Common myeloid progenitor, CD34-positive (primary cell): ENCODE data around the gene TAS2R60.

Experiments
- CTCF ChIA-PET: fragments of 350-600 bp; sonication (Branson Sonifier 250); formaldehyde crosslinking; loops from one replicate; lab custom pipeline; 2021; ENCODE audit warnings: antibody characterized with exemption; lab: Charles Lee
- POLR2A ChIA-PET: fragments of 350-600 bp; sonication (Branson Sonifier 250); formaldehyde crosslinking; loops from one replicate; lab custom pipeline; 2021; ENCODE audit warnings: antibody characterized with exemption; lab: Charles Lee
- DNase-seq, 3 donors: peaks; one replicate each; pipeline versions ENCODE4 v3.0.0 to v3.0.0-alpha.2; 2013
- H3K27ac ChIP-seq, 2 experiments: 1 replicate in 1 of 2; 2 replicates in 1 of 2; pipeline ENCODE4 v1.7.0; 2013; ENCODE audit warnings: inconsistent platforms in 2 of 2, low read length in 2 of 2, mild to moderate bottlenecking in 2 of 2, low read depth in 1 of 2, moderate library complexity in 1 of 2; ENCODE audit not compliant: severe bottlenecking in 2 of 2, insufficient read depth in 1 of 2, poor library complexity in 1 of 2
- H3K27me3 ChIP-seq, 5 experiments: replicated peaks in 2 of 5; 1 replicate in 3 of 5; 2 replicates in 2 of 5; pipeline versions ENCODE4 v1.6.1 to v1.7.0; 2013; ENCODE audit warnings: low read length in 4 of 5, mild to moderate bottlenecking in 2 of 5, moderate library complexity in 2 of 5, inconsistent platforms in 1 of 5; ENCODE audit not compliant: insufficient read depth in 5 of 5, control insufficient read depth in 4 of 5
- H3K36me3 ChIP-seq, 4 experiments: 1 replicate in 2 of 4; 2 replicates in 2 of 4; pipeline versions ENCODE4 v1.6.1 to v1.7.0; 2013; ENCODE audit warnings: low read length in 3 of 4, control low read depth in 1 of 4, mild to moderate bottlenecking in 1 of 4; ENCODE audit not compliant: control insufficient read depth in 4 of 4, insufficient read depth in 4 of 4
- H3K4me1 ChIP-seq, 4 experiments: 1 replicate in 3 of 4; 2 replicates in 1 of 4; pipeline versions ENCODE4 v1.6.1 to v1.7.1; 2013; ENCODE audit warnings: low read length in 3 of 4, mild to moderate bottlenecking in 3 of 4, control low read depth in 1 of 4, inconsistent platforms in 1 of 4, moderate library complexity in 1 of 4; ENCODE audit not compliant: control insufficient read depth in 4 of 4, insufficient read depth in 4 of 4; ENCODE audit errors: control extremely low read depth in 1 of 4
- H3K4me3 ChIP-seq, 7 experiments: 1 replicate in 4 of 7; 2 replicates in 3 of 7; pipeline versions ENCODE4 v1.5.1 to v1.7.0; 2013; ENCODE audit warnings: mild to moderate bottlenecking in 7 of 7, low read length in 6 of 7, moderate library complexity in 6 of 7, inconsistent platforms in 2 of 7, low read depth in 2 of 7, control low read depth in 1 of 7; ENCODE audit not compliant: insufficient read depth in 4 of 7, control insufficient read depth in 1 of 7; ENCODE audit errors: extremely low read depth in 1 of 7
- H3K9me3 ChIP-seq, 5 experiments: 1 replicate in 4 of 5; 2 replicates in 1 of 5; pipeline versions ENCODE4 v1.6.1 to v1.7.1; 2013; ENCODE audit warnings: low read length in 4 of 5, mild to moderate bottlenecking in 2 of 5, inconsistent platforms in 1 of 5, low read depth in 1 of 5, moderate library complexity in 1 of 5; ENCODE audit not compliant: control insufficient read depth in 4 of 5, insufficient read depth in 2 of 5; ENCODE audit errors: control extremely low read depth in 1 of 5
- WGBS: methylation state at CpG from one replicate; pipeline ENCODE4 v1.1.5; 2013; ENCODE audit not compliant: insufficient coverage; 5-methylcytosine and 5-hydroxymethylcytosine counted together

Gene TAS2R60

DNA sequence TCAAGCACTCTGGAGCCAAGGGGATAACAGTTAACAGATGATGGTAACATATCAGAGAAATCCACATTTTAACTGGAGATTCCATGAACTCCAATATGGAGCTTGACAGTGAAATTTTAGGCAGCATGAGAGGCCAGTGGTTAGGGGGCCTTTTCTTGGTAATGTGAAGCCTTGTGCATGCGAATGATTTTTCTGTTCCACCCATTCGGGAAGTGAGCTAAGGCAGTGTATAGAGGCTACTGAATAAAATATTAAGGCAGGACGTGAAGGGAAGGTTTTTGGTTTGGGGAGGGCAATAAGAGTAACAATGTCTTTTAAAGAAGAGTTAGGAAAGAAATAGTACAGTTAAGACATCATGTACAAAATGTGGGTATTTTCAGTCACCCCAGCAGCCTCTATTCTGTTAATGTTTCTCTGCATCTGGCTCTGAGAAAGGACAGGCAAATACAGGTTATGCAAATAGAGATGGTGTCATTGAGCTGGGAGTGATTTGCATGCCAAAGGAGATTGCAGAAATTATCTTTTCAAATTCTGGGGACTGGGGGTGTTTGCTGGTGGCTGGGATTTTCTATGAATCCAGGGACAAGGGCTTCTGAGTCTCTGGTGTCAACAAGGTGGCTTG is 6.8 kb upstream of the TAS2R60 start:
- DNase-seq = no peak
- H3K27me3 ChIP-seq = no peaks in the 10 kb centered on the region
- ChIA-PET CTCF (interaction anchor here (1.5 to 1.6 kb wide), 2 partner anchors 13 to 196 kb away, joined by 3 to 5 read pairs; no protein-coding TSS in a partner anchor), POLR2A (no interaction called here)
- H3K4me1 ChIP-seq = peaks cover 0 to 20% (median 13%) of the 10 kb centered on the region in 4 experiments
- 100% methylated on average over 2 of the region's 3 CpGs for WGBS
- H3K36me3 ChIP-seq = peaks cover 0 to 2% (median 0%) of the 10 kb centered on the region in 4 experiments
- H3K9me3 ChIP-seq = no peaks in the 10 kb centered on the region
- H3K4me3 ChIP-seq = no peak overlapping the region
- no peak overlapping the region for H3K27ac ChIP-seq

DNA sequence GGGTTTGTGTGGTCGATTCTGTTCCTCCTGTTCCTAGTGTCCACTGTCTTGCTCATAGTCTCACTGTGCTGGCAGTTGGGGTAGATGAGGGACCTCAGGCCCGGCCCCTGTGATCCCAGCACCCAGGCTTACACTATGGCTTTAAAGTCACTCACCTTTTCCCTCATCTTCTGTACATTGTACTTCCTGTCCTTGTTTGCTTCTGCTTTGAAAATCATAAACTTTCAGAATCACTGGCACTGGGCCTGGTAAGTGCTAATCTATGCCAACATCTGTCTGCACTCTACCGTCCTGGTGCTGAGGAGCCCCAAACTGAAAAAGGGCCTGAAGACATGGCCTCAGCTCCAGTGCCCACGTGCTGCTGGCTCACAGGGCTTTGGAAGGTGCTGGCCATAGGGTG is 5.7 kb upstream of the TAS2R60 start:
- CTCF ChIA-PET = interaction anchor here (1.0 to 1.5 kb wide), 2 partner anchors 14 to 197 kb away, joined by 3 to 5 read pairs; no protein-coding TSS in a partner anchor
- H3K27me3 ChIP-seq = no peaks in the 10 kb centered on the region
- H3K27ac ChIP-seq = peak overlapping the region in 1 of 2 experiments; percentile 50
- WGBS = 5% methylated on average over 4 of the region's 4 CpGs
- no peaks in the 10 kb centered on the region for H3K9me3 ChIP-seq
- H3K4me1 ChIP-seq = peaks cover 0 to 20% (median 13%) of the 10 kb centered on the region in 4 experiments
- DNase-seq = peak; percentile 53 to 94 (median 89)
- H3K36me3 ChIP-seq = peaks cover 0 to 2% (median 0%) of the 10 kb centered on the region in 4 experiments
- POLR2A ChIA-PET = no interaction called here
- peak overlapping the region in 1 of 7 experiments; percentile 43 for H3K4me3 ChIP-seq

- 100% methylated on average over 1 of the region's 2 CpGs for WGBS
- H3K4me1 ChIP-seq = peaks cover 0 to 20% (median 13%) of the 10 kb centered on the region in 4 experiments
- no peak overlapping the region for H3K27ac ChIP-seq
- DNase-seq = peak in 1 of 3 donors; percentile 18
- H3K36me3 ChIP-seq = no peaks in the 10 kb centered on the region
- ChIA-PET CTCF (interaction anchor here (0.9 to 1.5 kb wide), 4 partner anchors 8 to 46 kb away, joined by 3 to 4 read pairs (median 3); no protein-coding TSS in a partner anchor), POLR2A (no interaction called here)
- H3K9me3 ChIP-seq = no peaks in the 10 kb centered on the region
- H3K27me3 ChIP-seq = no peaks in the 10 kb centered on the region
- no peak overlapping the region for H3K4me3 ChIP-seq
Measured at GRCh38 chr7:143439866-143440265, 3.4 kb upstream of the TAS2R60 start.

GRCh38 chr7:143444063-143444782 is 970 bp downstream of the TAS2R60 start:
- CTCF ChIA-PET = interaction anchor here (1.5 kb wide), 1 partner anchor 10 kb away, joined by 3 read pairs; no protein-coding TSS in a partner anchor
- POLR2A ChIA-PET = no interaction called here

DNA sequence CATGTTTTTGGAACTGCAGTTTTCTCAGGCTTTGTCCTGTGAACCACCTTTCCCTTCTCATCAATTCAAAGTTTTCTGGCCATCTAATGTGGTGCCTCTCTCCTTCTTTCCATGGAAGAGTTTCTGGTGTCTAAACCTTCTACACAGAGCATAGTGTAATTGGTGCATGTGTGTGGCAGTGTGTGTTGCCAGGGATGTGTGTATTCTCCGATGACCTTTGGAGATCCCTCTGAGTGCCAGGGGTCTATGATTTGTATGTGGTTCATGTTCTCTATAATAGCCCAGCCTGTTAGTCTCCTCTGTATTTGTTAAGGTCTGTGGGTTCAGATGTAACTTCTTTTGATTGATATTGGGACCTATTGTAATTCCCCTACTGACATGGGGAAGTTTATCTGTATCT is 1.5 kb downstream of the TAS2R60 start:
- Histone ChIP-seq H3K36me3 (no peaks in the 10 kb centered on the region), H3K27ac (no peak overlapping the region), H3K4me1 (no peaks in the 10 kb centered on the region), H3K27me3 (no peaks in the 10 kb centered on the region), H3K9me3 (no peaks in the 10 kb centered on the region), H3K4me3 (no peak overlapping the region)
- CTCF ChIA-PET = interaction anchor here (1.5 kb wide), 1 partner anchor 9 kb away, joined by 3 read pairs; no protein-coding TSS in a partner anchor
- POLR2A ChIA-PET = no interaction called here
- no peak for DNase-seq
- no CpG with 5 or more reads among the region's 1 CpG for WGBS

More at GRCh38 chr7:143444063-143444782, 970 bp downstream of the TAS2R60 start:
- H3K27me3 ChIP-seq = no peaks in the 10 kb centered on the region
- no peaks in the 10 kb centered on the region for H3K36me3 ChIP-seq
- no peak overlapping the region for H3K27ac ChIP-seq
- 97% methylated on average over 3 of the region's 6 CpGs for WGBS
- H3K4me3 ChIP-seq = no peak overlapping the region
- no peak for DNase-seq
- H3K4me1 ChIP-seq = no peaks in the 10 kb centered on the region
- H3K9me3 ChIP-seq = no peaks in the 10 kb centered on the region

- H3K9me3 ChIP-seq = no peaks in the 10 kb centered on the region
- no peaks in the 10 kb centered on the region for H3K27me3 ChIP-seq
- CTCF ChIA-PET = no interaction called here
- POLR2A ChIA-PET = no interaction called here
- WGBS = 100% methylated on average over 1 of the region's 3 CpGs
- H3K4me1 ChIP-seq = no peaks in the 10 kb centered on the region
- H3K36me3 ChIP-seq = no peaks in the 10 kb centered on the region
- no peak for DNase-seq
- H3K4me3 ChIP-seq = no peak overlapping the region
- H3K27ac ChIP-seq = no peak overlapping the region
Measured at GRCh38 chr7:143447466-143447865, 4.2 kb downstream of the TAS2R60 start.

- ChIA-PET CTCF (no interaction called here), POLR2A (no interaction called here)
- no peak overlapping the region for H3K27ac ChIP-seq
- no peaks in the 10 kb centered on the region for H3K27me3 ChIP-seq
- DNase-seq = no peak
- WGBS = 92% methylated on average over 5 of the region's 5 CpGs
- no peaks in the 10 kb centered on the region for H3K9me3 ChIP-seq
- H3K4me3 ChIP-seq = no peak overlapping the region
- no peaks in the 10 kb centered on the region for H3K4me1 ChIP-seq
- no peaks in the 10 kb centered on the region for H3K36me3 ChIP-seq
Measured at GRCh38 chr7:143448429-143448828, 5.2 kb downstream of the TAS2R60 start.
